Loucy (cell line): ENCODE results near the gene EN2.

Source experiments
- EZH2phosphoT487 ChIP-seq: fragments of 200-600 bp; IDR thresholded peaks from 2 replicates; pipeline ENCODE4 v1.6.1; 2018; ENCODE audit warnings: antibody characterized with exemption, mild to moderate bottlenecking, moderate library complexity, borderline replicate concordance
- TF ChIP-seq, protein P1 (sequence below): fragments of 200-600 bp; sonication (generic); conservative IDR thresholded peaks from 2 replicates; pipeline ENCODE4 v1.5.1; 2014; ENCODE audit warnings: mild to moderate bottlenecking, antibody characterized with exemption, low read length

- TF ChIP-seq, protein P1, sequence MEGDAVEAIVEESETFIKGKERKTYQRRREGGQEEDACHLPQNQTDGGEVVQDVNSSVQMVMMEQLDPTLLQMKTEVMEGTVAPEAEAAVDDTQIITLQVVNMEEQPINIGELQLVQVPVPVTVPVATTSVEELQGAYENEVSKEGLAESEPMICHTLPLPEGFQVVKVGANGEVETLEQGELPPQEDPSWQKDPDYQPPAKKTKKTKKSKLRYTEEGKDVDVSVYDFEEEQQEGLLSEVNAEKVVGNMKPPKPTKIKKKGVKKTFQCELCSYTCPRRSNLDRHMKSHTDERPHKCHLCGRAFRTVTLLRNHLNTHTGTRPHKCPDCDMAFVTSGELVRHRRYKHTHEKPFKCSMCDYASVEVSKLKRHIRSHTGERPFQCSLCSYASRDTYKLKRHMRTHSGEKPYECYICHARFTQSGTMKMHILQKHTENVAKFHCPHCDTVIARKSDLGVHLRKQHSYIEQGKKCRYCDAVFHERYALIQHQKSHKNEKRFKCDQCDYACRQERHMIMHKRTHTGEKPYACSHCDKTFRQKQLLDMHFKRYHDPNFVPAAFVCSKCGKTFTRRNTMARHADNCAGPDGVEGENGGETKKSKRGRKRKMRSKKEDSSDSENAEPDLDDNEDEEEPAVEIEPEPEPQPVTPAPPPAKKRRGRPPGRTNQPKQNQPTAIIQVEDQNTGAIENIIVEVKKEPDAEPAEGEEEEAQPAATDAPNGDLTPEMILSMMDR = no peak
- no peak for TF ChIP-seq EZH2phosphoT487
Measured at GRCh38 chr7:155448632-155449007, 9.3 kb upstream of the EN2 start.
